Small intestine (tissue), 7 donors: Measurements from ENCODE around the gene OR2V2. TPM values are rescaled to one million over a fixed set of nuclear protein-coding genes. Genes with fewer than 3 reads are reported as not detected.
"Not testable (repeated sequence)": the region's sequence is repeated elsewhere in the genome, so short reads cannot be mapped to it uniquely, and the experiment has no call there.

Experiments
- DNase-seq, 2 donors: peaks; one replicate each; pipeline versions ENCODE4 v3.0.0 to v3.0.0-alpha.2; 2013
- FAIRE-seq: peaks from 2 replicates; lab custom pipeline; 2012; peaks lifted over from hg19 to GRCh38; lab: Jason Lieb, UNC
- H3K27ac ChIP-seq, 3 donors: one replicate each; pipeline ENCODE4 v1.5.1; 2013; ENCODE audit warnings: low read length in 2 of 3, mild to moderate bottlenecking in 2 of 3, control low read depth in 1 of 3, inconsistent platforms in 1 of 3, low read depth in 1 of 3, moderate library complexity in 1 of 3
- H3K27me3 ChIP-seq, 3 donors: one replicate each; pipeline ENCODE4 v1.6.1; 2013; ENCODE audit warnings: low read length in 3 of 3, inconsistent platforms in 1 of 3; ENCODE audit not compliant: control insufficient read depth in 3 of 3, insufficient read depth in 3 of 3
- H3K36me3 ChIP-seq, 3 donors: one replicate each; pipeline ENCODE4 v1.6.1; 2013; ENCODE audit warnings: low read length in 3 of 3, inconsistent platforms in 1 of 3, low read depth in 1 of 3, mild to moderate bottlenecking in 1 of 3, moderate library complexity in 1 of 3; ENCODE audit not compliant: control insufficient read depth in 3 of 3, insufficient read depth in 2 of 3
- H3K4me1 ChIP-seq, 3 donors: one replicate each; pipeline ENCODE4 v1.6.1; 2013; ENCODE audit warnings: low read length in 2 of 3, inconsistent platforms in 1 of 3, low read depth in 1 of 3, mild to moderate bottlenecking in 1 of 3, moderate library complexity in 1 of 3; ENCODE audit not compliant: control insufficient read depth in 3 of 3, insufficient read depth in 2 of 3
- H3K4me3 ChIP-seq, 3 donors: one replicate each; pipeline ENCODE4 v1.5.1; 2013; ENCODE audit warnings: low read length in 3 of 3, control low read depth in 1 of 3, inconsistent platforms in 1 of 3, low read depth in 1 of 3, mild to moderate bottlenecking in 1 of 3, moderate library complexity in 1 of 3
- H3K9me3 ChIP-seq, 2 donors: one replicate each; pipeline ENCODE4 v1.6.1; 2013; ENCODE audit warnings: low read depth in 1 of 2, low read length in 1 of 2; ENCODE audit not compliant: control insufficient read depth in 2 of 2, insufficient read depth in 1 of 2
- WGBS, 3 donors: extraction: QIAGEN DNeasy Blood & Tissue Kit; methylation state at CpG; one replicate each; pipeline ENCODE4 v1.1.7; 2013; 5-methylcytosine and 5-hydroxymethylcytosine counted together
- polyA plus RNA-seq, 4 donors: library from polyadenylated mRNA; stranded (reverse) in 3 of 4; unstranded in 1 of 4; fragments of 200-250 nt in 3 of 4; fragments of 120-200 nt in 1 of 4; gene quantifications; one replicate each; pipeline versions ENCODE4 v1.2.1 to v1.2.3, GENCODE V29; 2013
- donor health status: healthy with polysubstance abuse.
- donor health status: control.
- donor health status: control.
- donor health status: Bipolar disorder and iron deficiency.
- donor health status: healthy.

Gene OR2V2
- polyA plus RNA-seq, 4 donors: not detected

DNA sequence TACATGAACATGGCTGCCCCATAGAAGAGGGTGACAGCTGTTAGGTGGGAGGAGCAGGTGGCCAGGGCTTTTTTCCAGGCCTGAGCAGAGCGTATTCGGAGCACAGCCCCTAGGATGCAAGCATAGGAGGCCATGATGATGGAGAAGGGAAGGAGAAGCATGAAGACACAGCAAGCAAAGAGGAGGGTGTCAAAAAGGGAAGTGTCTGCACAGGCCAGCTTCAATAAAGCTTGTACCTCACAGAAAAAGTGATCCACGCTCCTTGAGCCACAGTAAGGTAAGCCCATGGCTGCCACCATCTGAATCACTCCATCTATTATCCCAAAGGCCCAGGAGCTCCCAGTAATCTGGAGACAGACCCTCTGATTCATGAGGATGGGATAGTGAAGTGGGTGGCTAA is 22.9 kb upstream of the OR2V2 start:
- 71 to 83% (median 83%) methylated on average over 3 of the region's 3 CpGs for whole genome bisulfite sequencing, 3 donors
- Histone ChIP-seq H3K27me3 (peaks cover 0 to 19% (median 11%) of the 10 kb centered on the region in 3 donors), H3K4me1 (no peaks in the 10 kb centered on the region), H3K36me3 (no peaks in the 10 kb centered on the region), H3K27ac (no peak overlapping the region), H3K4me3 (no peak overlapping the region), H3K9me3 (no peaks in the 10 kb centered on the region)
- FAIRE-seq (no peak), DNase-seq (no peak)

DNA sequence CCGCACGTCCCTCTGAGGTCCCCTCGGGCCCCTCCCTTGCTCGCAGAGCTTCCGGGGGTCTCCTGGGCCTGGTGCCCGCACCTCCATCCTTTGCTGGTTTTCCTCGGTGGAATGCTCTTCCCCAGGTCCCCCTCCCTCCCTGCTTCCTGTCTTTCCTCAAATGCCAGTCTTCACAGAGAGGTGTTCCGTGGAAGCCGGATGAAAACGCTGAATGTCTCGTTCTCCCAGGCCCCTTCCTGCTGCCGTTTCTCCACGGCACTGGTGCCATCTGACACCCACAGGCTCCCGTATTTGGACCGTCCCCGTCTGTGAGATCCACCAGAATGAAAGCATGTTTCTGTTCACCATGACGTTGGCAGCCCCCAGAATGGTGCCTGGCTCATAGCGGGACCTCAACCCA is 20.5 kb upstream of the OR2V2 start:
- peaks cover 0 to 19% (median 10%) of the 10 kb centered on the region in 3 donors for H3K27me3 ChIP-seq
- no peak overlapping the region for H3K4me3 ChIP-seq
- no peak for DNase-seq
- H3K4me1 ChIP-seq: no peaks in the 10 kb centered on the region
- 63 to 80% (median 77%) methylated on average over 18 of the region's 18 CpGs for WGBS, 3 donors
- no peak for FAIRE-seq
- H3K27ac ChIP-seq: no peak overlapping the region
- H3K36me3 ChIP-seq: no peaks in the 10 kb centered on the region
- no peaks in the 10 kb centered on the region for H3K9me3 ChIP-seq

GRCh38 chr5:181127456-181127855 is 19.9 kb upstream of the OR2V2 start:
- 73 to 87% (median 80%) methylated on average over 10 of the region's 10 CpGs for WGBS, 3 donors
- Histone ChIP-seq H3K4me3 (no peak overlapping the region), H3K9me3 (no peaks in the 10 kb centered on the region), H3K27me3 (peaks cover 0 to 15% (median 7%) of the 10 kb centered on the region in 3 donors), H3K27ac (no peak overlapping the region), H3K4me1 (no peaks in the 10 kb centered on the region), H3K36me3 (no peaks in the 10 kb centered on the region)
- FAIRE-seq: no peak
- DNase-seq: no peak

- FAIRE-seq (no peak), DNase-seq (no peak)
- 61 to 69% (median 62%) methylated on average over 15 of the region's 15 CpGs for WGBS, 3 donors
- no peaks in the 10 kb centered on the region for H3K9me3 ChIP-seq
- H3K4me1 ChIP-seq: no peaks in the 10 kb centered on the region
- H3K27me3 ChIP-seq: peaks cover 0 to 15% (median 7%) of the 10 kb centered on the region in 3 donors
- no peak overlapping the region for H3K27ac ChIP-seq
- no peaks in the 10 kb centered on the region for H3K36me3 ChIP-seq
- no peak overlapping the region for H3K4me3 ChIP-seq
Observed at GRCh38 chr5:181127907-181128626, 19.3 kb upstream of the OR2V2 start.

GRCh38 chr5:181129601-181130000 is 17.8 kb upstream of the OR2V2 start:
- Histone ChIP-seq H3K4me1 (no peaks in the 10 kb centered on the region), H3K27me3 (peaks cover 0 to 15% (median 4%) of the 10 kb centered on the region in 3 donors), H3K36me3 (no peaks in the 10 kb centered on the region), H3K4me3 (no peak overlapping the region), H3K27ac (no peak overlapping the region), H3K9me3 (no peaks in the 10 kb centered on the region)
- FAIRE-seq: no peak
- DNase-seq: no peak
- WGBS, 3 donors: 44 to 61% (median 57%) methylated on average over 7 of the region's 7 CpGs

GRCh38 chr5:181130081-181130480 is 17.3 kb upstream of the OR2V2 start:
- not testable (repeated sequence) for H3K27ac ChIP-seq, DNase-seq, H3K9me3 ChIP-seq, H3K36me3 ChIP-seq, H3K4me1 ChIP-seq, FAIRE-seq, H3K4me3 ChIP-seq
- peaks cover 0 to 15% (median 4%) of the 10 kb centered on the region in 3 donors for H3K27me3 ChIP-seq
- 59 to 68% (median 67%) methylated on average over 8 to 9 of the region's 9 CpGs for WGBS, 3 donors

GRCh38 chr5:181130832-181131496 is 16.4 kb upstream of the OR2V2 start, which contains the start of gene OR2V1:
Gene OR2V1, minus strand, starts transcription at chr5:181131169. Its CDS starts 5,865 bp downstream, at chr5:181125304.
- 52 to 66% (median 60%) methylated on average over 14 of the region's 14 CpGs for WGBS, 3 donors
- no peaks in the 10 kb centered on the region for H3K4me1 ChIP-seq
- FAIRE-seq (no peak), DNase-seq (no peak)
- peaks cover 0 to 15% (median 4%) of the 10 kb centered on the region in 3 donors for H3K27me3 ChIP-seq
- H3K27ac ChIP-seq: no peak within 1 kb of the TSS
- H3K4me3 ChIP-seq: no peak within 1 kb of the TSS
- no peaks in the 10 kb centered on the region for H3K9me3 ChIP-seq
- no peaks in the 10 kb centered on the region for H3K36me3 ChIP-seq

DNA sequence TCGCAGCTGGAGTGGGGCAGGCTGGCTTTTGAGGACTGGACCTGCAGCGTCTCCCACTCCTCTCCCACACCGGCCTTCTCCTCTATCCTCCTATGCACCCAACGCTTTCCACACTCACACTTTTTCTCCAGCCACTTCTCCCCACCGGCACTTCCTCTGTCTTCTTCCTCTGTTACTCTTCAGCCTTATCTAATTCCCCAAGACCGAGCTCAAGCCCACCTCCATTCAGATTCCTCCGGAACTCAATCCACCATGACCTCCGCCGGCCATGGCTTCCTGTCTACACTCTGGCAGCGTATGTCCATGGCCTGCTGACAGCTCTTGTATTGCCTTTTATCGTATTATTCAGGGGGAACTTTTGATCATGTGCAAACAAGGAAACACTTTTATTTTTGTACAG is 15.9 kb upstream of the OR2V2 start:
- H3K27me3 ChIP-seq: peaks cover 0 to 15% (median 4%) of the 10 kb centered on the region in 3 donors

More for the DNA sequence above, 15.9 kb upstream of the OR2V2 start:
- FAIRE-seq (no peak), DNase-seq (no peak)
- Histone ChIP-seq H3K36me3 (no peaks in the 10 kb centered on the region), H3K4me3 (no peak overlapping the region), H3K4me1 (no peaks in the 10 kb centered on the region), H3K27ac (no peak overlapping the region), H3K9me3 (no peaks in the 10 kb centered on the region)
- 75 to 80% (median 78%) methylated on average over 11 of the region's 11 CpGs for WGBS, 3 donors
